Measurements from ENCODE around the gene CYTH1. TPM values are rescaled to one million over a fixed set of nuclear protein-coding genes. Genes with fewer than 3 reads are reported as not detected.

The CYTH1 gene
- total and polyA plus RNA-seq, 8 donors: 36.6 to 96.1 (median 41.3) TPM

- Histone ChIP-seq H3K4me1 (peaks cover 11 to 28% of the 10 kb centered on the region in 2 donors), H3K36me3 (peaks cover 0 to 4% of the 10 kb centered on the region in 2 donors), H3K27ac (peak overlapping the region; percentile 61 to 71), H3K9me3 (no peaks in the 10 kb centered on the region), H3K4me3 (no peak overlapping the region), H3K27me3 (no peaks in the 10 kb centered on the region)
- TF ChIP-seq CTCF (IDR thresholded peaks at IDR 0.05): no peak
- intact Hi-C loops (cut with DNase I): no loop called here
- ATAC-seq (peak; percentile 9), DNase-seq (peak in 1 of 4 donors; percentile 24)
These were observed 116.6 kb downstream of the CYTH1 start for GRCh38 chr17:78665387-78665951.

GRCh38 chr17:78664476-78665386 is 117.3 kb downstream of the CYTH1 start:
- DNase-seq (peak in 3 of 4 donors; percentile 20 to 49 (median 35)), ATAC-seq (peak; percentile 18)
- intact Hi-C loops (cut with DNase I): no loop called here
- Histone ChIP-seq H3K4me3 (no peak overlapping the region), H3K27ac (peak overlapping the region in 1 of 2 donors; percentile 71), H3K4me1 (peaks cover 11 to 28% of the 10 kb centered on the region in 2 donors), H3K36me3 (no peaks in the 10 kb centered on the region), H3K9me3 (no peaks in the 10 kb centered on the region), H3K27me3 (no peaks in the 10 kb centered on the region)
- TF ChIP-seq CTCF (IDR thresholded peaks at IDR 0.05): no peak

GRCh38 chr17:78661093-78661770 is 120.8 kb downstream of the CYTH1 start:
- H3K36me3 ChIP-seq: no peaks in the 10 kb centered on the region
- TF ChIP-seq CTCF (IDR thresholded peaks at IDR 0.05): no peak
- DNase-seq: peak in 2 of 4 donors; percentile 17 to 41
- no peak for ATAC-seq
- peaks cover 4 to 18% of the 10 kb centered on the region in 2 donors for H3K4me1 ChIP-seq
- intact Hi-C loops (cut with DNase I): no loop called here
- H3K9me3 ChIP-seq: no peaks in the 10 kb centered on the region
- no peak overlapping the region for H3K27ac ChIP-seq
- H3K4me3 ChIP-seq: no peak overlapping the region
- H3K27me3 ChIP-seq: no peaks in the 10 kb centered on the region

GRCh38 chr17:78659546-78659945 is 122.5 kb downstream of the CYTH1 start:
- DNase-seq (peak in 1 of 4 donors; percentile 74), ATAC-seq (no peak)
- no peak for TF ChIP-seq CTCF (IDR thresholded peaks at IDR 0.05)
- H3K27ac ChIP-seq: no peak overlapping the region
- no peaks in the 10 kb centered on the region for H3K27me3 ChIP-seq
- H3K9me3 ChIP-seq: no peaks in the 10 kb centered on the region
- intact Hi-C loops (cut with DNase I): no loop called here
- H3K36me3 ChIP-seq: no peaks in the 10 kb centered on the region
- peaks cover 0 to 1% of the 10 kb centered on the region in 2 donors for H3K4me1 ChIP-seq
- H3K4me3 ChIP-seq: no peak overlapping the region

Data from left lung (tissue), 10 donors.